HG03175 (cell line): ENCODE measurements around the gene MPDU1.
A peak's percentile ranks its signal among the peaks of the same experiment; 100 is the strongest.
"Not testable (repeated sequence)": the region's sequence is repeated elsewhere in the genome, so short reads cannot be mapped to it uniquely, and the experiment has no call there.

Experiments
- ATAC-seq: cut with Tn5 transposase; IDR thresholded peaks from one replicate; pipeline ENCODE4 v1.9.1; 2021; ENCODE audit warnings: mild to moderate bottlenecking, moderate library complexity; ENCODE audit not compliant: unreplicated experiment

The MPDU1 gene

GRCh38 chr17:7613769-7614424 lies 30.2 kb downstream of the MPDU1 start:
- no peak for ATAC-seq

- peak; percentile 91 for ATAC-seq
These were observed 31.0 kb downstream of the MPDU1 start, which contains the start of gene FXR2 for GRCh38 chr17:7614425-7615264. TSS of gene FXR2 (minus strand) at chr17:7614897. CDS start at chr17:7614532, 365 bp downstream.

DNA sequence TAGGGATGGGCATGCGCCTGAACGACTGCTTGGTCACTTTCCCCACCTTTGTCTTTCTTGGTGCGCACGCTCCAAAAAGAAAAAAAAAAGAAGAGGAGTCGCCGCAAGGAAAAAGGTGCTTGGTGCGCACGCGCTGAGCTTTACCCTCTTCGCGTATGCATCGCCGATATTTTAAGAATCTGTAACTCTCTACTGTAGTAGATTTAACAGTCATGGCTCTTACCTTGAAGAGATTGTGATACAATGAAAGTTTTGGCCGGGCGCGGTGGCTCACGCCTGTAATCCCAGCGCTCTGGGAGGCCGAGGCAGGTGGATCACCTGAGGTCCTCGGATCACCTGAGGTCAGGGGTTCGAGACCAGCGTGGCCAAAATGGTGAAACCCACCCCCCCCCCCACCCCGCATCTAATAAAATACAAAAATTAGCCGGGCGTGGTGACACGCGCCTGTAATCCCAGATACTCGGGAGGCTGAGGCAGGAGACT lies 31.7 kb downstream of the MPDU1 start:
- no peak for ATAC-seq

DNA sequence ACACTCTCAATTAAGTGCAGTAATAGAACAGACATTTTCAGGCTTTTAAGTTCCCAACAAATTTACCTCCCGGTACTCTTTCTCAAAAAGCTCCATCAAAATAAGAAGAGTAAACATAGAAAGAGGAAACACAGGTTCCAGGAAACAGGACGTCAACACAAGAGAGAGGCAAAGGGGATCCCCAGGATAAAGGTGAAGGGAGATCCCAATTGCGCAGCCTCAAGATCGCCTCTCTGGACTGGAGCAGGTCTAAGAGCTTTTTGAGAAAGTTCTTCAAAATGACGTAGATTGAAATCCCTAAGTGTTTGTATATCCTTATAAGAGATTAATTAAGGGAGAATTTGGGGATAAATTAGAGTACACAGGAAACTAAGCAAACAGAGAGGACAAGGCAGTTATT lies 35.0 kb downstream of the MPDU1 start:
- ATAC-seq = no peak

DNA sequence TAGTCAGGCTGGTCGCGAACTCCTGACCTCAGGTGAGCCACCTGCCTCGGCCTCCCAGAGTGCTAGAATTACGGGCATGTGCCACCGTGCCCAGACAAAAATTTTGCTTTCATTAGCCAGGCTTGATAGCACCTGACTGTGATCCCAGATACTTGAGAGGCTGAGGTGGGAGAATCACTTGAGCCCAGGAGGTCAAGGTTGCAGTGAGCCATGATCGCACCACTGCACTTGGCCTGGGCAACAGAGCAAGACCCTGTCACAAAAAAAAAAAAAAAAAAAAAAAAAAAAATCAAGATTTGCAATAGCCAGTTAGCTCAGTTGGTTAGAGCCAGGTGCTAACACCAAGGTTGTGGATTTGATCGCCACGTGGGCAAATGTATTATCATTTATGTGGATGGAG lies 37.2 kb downstream of the MPDU1 start:
- ATAC-seq = no peak

GRCh38 chr17:7623661-7624060 lies 40.0 kb downstream of the MPDU1 start:
- ATAC-seq = no peak

- not testable (repeated sequence) for ATAC-seq
These were observed 42.1 kb downstream of the MPDU1 start for GRCh38 chr17:7625749-7626148.

DNA sequence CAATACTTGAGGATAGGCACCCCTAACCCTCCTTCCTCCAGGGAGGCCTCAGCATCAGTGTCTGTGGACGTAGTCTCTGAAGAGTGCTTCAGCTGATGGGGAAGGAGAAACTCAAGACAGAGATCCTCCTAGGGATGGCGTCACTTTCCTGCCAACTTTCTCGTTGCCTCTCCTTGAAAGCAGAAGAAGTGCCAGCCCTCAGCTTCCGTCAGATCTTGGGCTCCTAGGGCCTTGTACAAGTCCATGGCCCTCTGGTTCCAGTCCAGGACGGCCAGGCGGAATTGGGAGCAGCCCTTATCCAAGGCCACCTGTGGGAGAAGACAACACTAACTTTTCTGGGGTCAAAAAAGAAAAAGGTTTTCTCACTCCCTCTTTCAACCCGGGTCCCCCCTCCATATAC lies 42.7 kb downstream of the MPDU1 start:
- no peak for ATAC-seq

- ATAC-seq = no peak
These were observed 43.3 kb downstream of the MPDU1 start for GRCh38 chr17:7626956-7627249.

- ATAC-seq = peak; percentile 84
These were observed 43.8 kb downstream of the MPDU1 start, which contains the start of gene SAT2 for GRCh38 chr17:7627250-7628121. TSS of gene SAT2 (minus strand) at chr17:7627821. CDS start at chr17:7627635, 186 bp downstream.

DNA sequence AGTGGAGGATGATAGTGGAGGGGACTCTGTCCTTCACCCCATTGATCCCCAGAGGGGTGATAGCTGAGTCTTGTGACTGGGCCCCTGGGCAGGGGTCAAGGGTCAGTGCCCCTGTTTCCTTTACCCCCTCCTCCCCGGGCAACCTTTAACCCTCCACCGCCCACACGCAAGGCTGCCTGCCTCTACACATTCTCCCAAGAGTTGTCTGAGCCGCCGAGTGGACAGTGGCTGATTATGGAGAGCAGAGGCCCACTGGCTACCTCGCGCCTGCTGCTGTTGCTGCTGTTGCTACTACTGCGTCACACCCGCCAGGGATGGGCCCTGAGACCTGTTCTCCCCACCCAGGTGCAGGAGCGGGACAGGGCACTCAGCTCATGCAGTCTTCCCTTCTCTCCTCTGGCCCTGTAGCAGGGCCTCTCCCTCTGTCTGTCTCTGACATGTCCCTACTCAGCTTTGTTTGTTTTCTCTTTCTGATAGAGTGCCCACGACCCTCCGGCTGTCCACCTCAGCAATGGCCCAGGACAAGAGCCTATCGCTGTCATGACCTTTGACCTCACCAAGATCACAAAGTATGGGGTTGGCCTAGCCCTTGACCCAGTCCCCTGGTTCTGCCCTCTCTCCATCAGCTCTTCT lies 46.4 kb downstream of the MPDU1 start, which contains the start of gene SHBG:
SHBG (plus strand) TSS at position 197 of the 633 bp plus-strand sequence; CDS start at position 235, 38 bp downstream.
- ATAC-seq = no peak

- no peak for ATAC-seq
These were observed 48.0 kb downstream of the MPDU1 start for GRCh38 chr17:7631398-7632380.

DNA sequence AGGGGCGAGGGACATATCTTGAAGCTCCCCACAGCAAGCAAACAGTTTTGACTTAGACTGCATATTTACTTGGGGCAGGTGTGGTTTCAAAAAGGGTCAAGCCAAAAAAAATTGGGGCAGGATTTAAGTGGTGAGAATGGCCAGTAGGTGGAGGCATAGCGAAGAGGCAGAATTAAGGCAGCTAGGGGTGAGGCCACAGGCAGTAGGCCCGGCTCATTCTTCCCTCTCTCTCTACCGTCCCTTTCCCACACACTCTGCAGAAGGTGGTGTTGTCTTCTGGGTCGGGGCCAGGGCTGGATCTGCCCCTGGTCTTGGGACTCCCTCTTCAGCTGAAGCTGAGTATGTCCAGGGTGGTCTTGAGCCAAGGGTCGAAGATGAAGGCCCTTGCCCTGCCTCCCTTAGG lies 48.8 kb downstream of the MPDU1 start:
- ATAC-seq = no peak

DNA sequence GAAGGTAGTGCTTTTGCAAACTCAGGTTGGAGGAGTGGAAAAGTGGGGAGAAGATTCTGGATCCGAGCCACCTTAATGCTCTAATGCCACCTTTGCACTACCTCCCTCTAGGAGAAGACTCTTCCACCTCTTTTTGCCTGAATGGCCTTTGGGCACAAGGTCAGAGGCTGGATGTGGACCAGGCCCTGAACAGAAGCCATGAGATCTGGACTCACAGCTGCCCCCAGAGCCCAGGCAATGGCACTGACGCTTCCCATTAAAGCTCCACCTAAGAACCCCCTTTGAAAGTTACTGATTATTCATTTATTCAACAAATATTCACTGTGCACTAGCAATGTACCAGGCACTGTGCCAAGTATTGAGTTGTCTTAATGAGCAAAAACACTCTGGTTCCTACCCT lies 49.4 kb downstream of the MPDU1 start:
- no peak for ATAC-seq

GRCh38 chr17:7634384-7634783 lies 50.7 kb downstream of the MPDU1 start:
- no peak for ATAC-seq

GRCh38 chr17:7636163-7636562 lies 52.5 kb downstream of the MPDU1 start:
- ATAC-seq = no peak
